Activated CD8-positive, alpha-beta memory T cell treated with anti-CD3 and anti-CD28 coated beads for 1 hour (primary cell): Measurements from ENCODE around the gene UPF3B.
A peak's percentile ranks its signal among the peaks of the same experiment; 100 is the strongest.
"Not testable (repeated sequence)": the region's sequence is repeated elsewhere in the genome, so short reads cannot be mapped to it uniquely, and the experiment has no call there.

Source experiments
- DNase-seq, 2 donors: peaks; one replicate each; pipeline ENCODE4 v3.0.0-alpha.2; 2020; ENCODE audit warnings: low read depth in 1 of 2; ENCODE audit errors: extremely low read depth in 1 of 2

The UPF3B gene

GRCh38 chrX:119826399-119826959, 26.3 kb downstream of the UPF3B start:
- no peak for DNase-seq

GRCh38 chrX:119824221-119824620, 28.5 kb downstream of the UPF3B start:
- not testable (repeated sequence) for DNase-seq

- DNase-seq = not testable (repeated sequence)
Measured at GRCh38 chrX:119821703-119822102, 31.1 kb downstream of the UPF3B start.

GRCh38 chrX:119817130-119817690, 35.6 kb downstream of the UPF3B start:
- no peak for DNase-seq

- DNase-seq = no peak
Measured at GRCh38 chrX:119816300-119816699, 36.5 kb downstream of the UPF3B start.

- DNase-seq = no peak
Measured at GRCh38 chrX:119809185-119809666, 43.5 kb downstream of the UPF3B start.

GRCh38 chrX:119808461-119808860, 44.3 kb downstream of the UPF3B start:
- not testable (repeated sequence) for DNase-seq

- DNase-seq = no peak
Measured at GRCh38 chrX:119802546-119802945, 50.2 kb downstream of the UPF3B start.

- DNase-seq = no peak
Measured at GRCh38 chrX:119801253-119802221, 51.2 kb downstream of the UPF3B start.

- peak; percentile 53 to 62 for DNase-seq
Measured at GRCh38 chrX:119791437-119792231, 61.1 kb downstream of the UPF3B start, which contains the start of gene RPL39. RPL39 (minus strand) TSS chrX:119791630; CDS start chrX:119791576, 54 bp downstream.

- DNase-seq = no peak
Measured at GRCh38 chrX:119790977-119791436, 61.8 kb downstream of the UPF3B start.

- DNase-seq = no peak
Measured at GRCh38 chrX:119784747-119785446, 67.9 kb downstream of the UPF3B start.
